NCI-H526 treated with DMSO at 0.1 percent for 48 hours (cell line): Measurements from ENCODE around the gene KRTAP4-3.
"Not testable (repeated sequence)": the region's sequence is repeated elsewhere in the genome, so short reads cannot be mapped to it uniquely, and the experiment has no call there.

Source experiments
- DNase-seq: peaks from one replicate; lab custom pipeline; 2025; lab: John Stamatoyannopoulos, UW

Gene KRTAP4-3

GRCh38 chr17:41151525-41151924, 16.5 kb downstream of the KRTAP4-3 start:
- DNase-seq, result no peak

GRCh38 chr17:41150026-41150425, 18.0 kb downstream of the KRTAP4-3 start:
- DNase-seq, result no peak

GRCh38 chr17:41149652-41149985, 18.4 kb downstream of the KRTAP4-3 start, which contains the start of gene KRTAP4-5:
Gene KRTAP4-5 (minus strand): TSS chr17:41149825. CDS start chr17:41149767, 58 bp downstream.
- DNase-seq, result no peak

GRCh38 chr17:41148971-41149651, 18.9 kb downstream of the KRTAP4-3 start:
- not testable (repeated sequence) for DNase-seq

GRCh38 chr17:41147531-41148204, 20.4 kb downstream of the KRTAP4-3 start:
- DNase-seq, result no peak

- no peak for DNase-seq
Measured at GRCh38 chr17:41145261-41145660, 22.8 kb downstream of the KRTAP4-3 start.

- DNase-seq, result no peak
Measured at GRCh38 chr17:41144846-41145245, 23.2 kb downstream of the KRTAP4-3 start.

GRCh38 chr17:41141361-41141760, 26.7 kb downstream of the KRTAP4-3 start:
- DNase-seq, result no peak

GRCh38 chr17:41140360-41141131, 27.5 kb downstream of the KRTAP4-3 start, which contains the start of gene KRTAP4-6:
Gene KRTAP4-6 (minus strand): TSS chr17:41140544. CDS start chr17:41140487, 57 bp downstream.
- no peak for DNase-seq

GRCh38 chr17:41139865-41140264, 28.2 kb downstream of the KRTAP4-3 start:
- not testable (repeated sequence) for DNase-seq

GRCh38 chr17:41133880-41134735, 33.9 kb downstream of the KRTAP4-3 start:
- no peak for DNase-seq

GRCh38 chr17:41131979-41132378, 36.0 kb downstream of the KRTAP4-3 start:
- no peak for DNase-seq

- no peak for DNase-seq
Measured at GRCh38 chr17:41127371-41127770, 40.6 kb downstream of the KRTAP4-3 start.

- DNase-seq, result no peak
Measured at GRCh38 chr17:41126412-41126811, 41.6 kb downstream of the KRTAP4-3 start.

- DNase-seq, result no peak
Measured at GRCh38 chr17:41125064-41125463, 43.0 kb downstream of the KRTAP4-3 start.

GRCh38 chr17:41123991-41124371, 44.0 kb downstream of the KRTAP4-3 start, which contains the start of gene KRTAP4-12:
Gene KRTAP4-12 (minus strand): TSS chr17:41124182. CDS start chr17:41124122, 60 bp downstream.
- DNase-seq, result not testable (repeated sequence)

- not testable (repeated sequence) for DNase-seq
Measured at GRCh38 chr17:41123292-41123990, 44.6 kb downstream of the KRTAP4-3 start.

GRCh38 chr17:41121742-41122141, 46.3 kb downstream of the KRTAP4-3 start:
- no peak for DNase-seq

GRCh38 chr17:41119696-41120690, 48.0 kb downstream of the KRTAP4-3 start:
- DNase-seq, result not testable (repeated sequence)

GRCh38 chr17:41118721-41119120, 49.3 kb downstream of the KRTAP4-3 start:
- DNase-seq, result no peak
